WTC11 (cell line): Measurements from ENCODE around the gene SPINT2.

Experiments used
- CTCF ChIP-seq: fragments of 200-600 bp; IDR thresholded peaks from 2 replicates; pipeline ENCODE4 v1.8.0; 2022; ENCODE audit warnings: antibody characterized with exemption
- E2F1 ChIP-seq: sonication (generic); formaldehyde crosslinking; IDR thresholded peaks from 2 replicates; pipeline ENCODE4 v1.8.0; 2022; ENCODE audit warnings: mild to moderate bottlenecking, missing genetic modification reagents
- MAX ChIP-seq: sonication (generic); formaldehyde crosslinking; IDR thresholded peaks from 2 replicates; pipeline ENCODE4 v1.8.0; 2022; ENCODE audit warnings: mild to moderate bottlenecking, missing genetic modification reagents
- USF1 ChIP-seq: sonication (generic); formaldehyde crosslinking; IDR thresholded peaks from 2 replicates; pipeline ENCODE4 v1.8.0; 2022; ENCODE audit warnings: mild to moderate bottlenecking, missing genetic modification reagents
- ZNF512 ChIP-seq: sonication (generic); formaldehyde crosslinking; IDR thresholded peaks from 2 replicates; pipeline ENCODE4 v1.8.1; 2022; ENCODE audit warnings: missing genetic modification reagents, borderline replicate concordance

- TF ChIP-seq CTCF, result no peak
- TF ChIP-seq ZNF512 (CRISPR knock-in tag), result no peak
- no peak for TF ChIP-seq MAX (CRISPR knock-in tag)
- TF ChIP-seq USF1 (CRISPR knock-in tag), result no peak
- TF ChIP-seq E2F1 (CRISPR knock-in tag), result no peak
These were observed 29.8 kb upstream of the SPINT2 start for GRCh38 chr19:38234615-38235014.
